AG09309 (cell line): ENCODE data around the gene NAT14.
A peak's percentile ranks its signal among the peaks of the same experiment; 100 is the strongest.
"Not testable (repeated sequence)": the region's sequence is repeated elsewhere in the genome, so short reads cannot be mapped to it uniquely, and the experiment has no call there.

Source experiments
- DNase-seq: peaks from one replicate; pipeline ENCODE4 v3.0.0-alpha.2; 2010; ENCODE audit warnings: low read depth
- H3K4me3 ChIP-seq: 2 replicates; pipeline ENCODE4 v1.5.1; 2011; ENCODE audit warnings: mild to moderate bottlenecking, low read depth, low read length, moderate library complexity; ENCODE audit not compliant: control insufficient read depth
- CTCF ChIP-seq: IDR thresholded peaks from 2 replicates; pipeline ENCODE4 v1.5.1; 2011; ENCODE audit warnings: mild to moderate bottlenecking, low read depth, low read length, inconsistent platforms; ENCODE audit not compliant: insufficient read depth, control insufficient read depth; ENCODE audit errors: missing control alignments

The NAT14 gene

GRCh38 chr19:55525289-55526101 is 40.5 kb downstream of the NAT14 start:
- no peak for DNase-seq
- no peak for TF ChIP-seq CTCF
- no peak overlapping the region for H3K4me3 ChIP-seq

GRCh38 chr19:55526216-55527196 is 41.5 kb downstream of the NAT14 start:
- H3K4me3 ChIP-seq: no peak overlapping the region
- DNase-seq: no peak
- TF ChIP-seq CTCF: no peak

GRCh38 chr19:55527197-55528029 is 42.4 kb downstream of the NAT14 start:
- no peak for TF ChIP-seq CTCF
- H3K4me3 ChIP-seq: no peak overlapping the region
- no peak for DNase-seq

- no peak for DNase-seq
- no peak overlapping the region for H3K4me3 ChIP-seq
- peak; percentile 38 for TF ChIP-seq CTCF
Measured at GRCh38 chr19:55528030-55528803, 43.2 kb downstream of the NAT14 start.

- no peak for TF ChIP-seq CTCF
- DNase-seq: no peak
- no peak overlapping the region for H3K4me3 ChIP-seq
Measured at GRCh38 chr19:55529636-55530234, 44.7 kb downstream of the NAT14 start.

GRCh38 chr19:55530996-55531395 is 46.0 kb downstream of the NAT14 start:
- no peak for DNase-seq
- H3K4me3 ChIP-seq: no peak overlapping the region
- TF ChIP-seq CTCF: no peak

- DNase-seq: not testable (repeated sequence)
Measured at GRCh38 chr19:55534280-55534679, 49.3 kb downstream of the NAT14 start.

More at GRCh38 chr19:55534280-55534679, 49.3 kb downstream of the NAT14 start:
- H3K4me3 ChIP-seq: not testable (repeated sequence)
